GM19324 (cell line): ENCODE measurements around the gene KLHDC8B.
"Not testable (repeated sequence)": the region's sequence is repeated elsewhere in the genome, so short reads cannot be mapped to it uniquely, and the experiment has no call there.

Experiments used
- ATAC-seq: cut with Tn5 transposase; IDR thresholded peaks from one replicate; pipeline ENCODE4 v1.9.1; 2021; ENCODE audit warnings: mild to moderate bottlenecking, moderate library complexity; ENCODE audit not compliant: unreplicated experiment, low FRiP score

Gene KLHDC8B

DNA sequence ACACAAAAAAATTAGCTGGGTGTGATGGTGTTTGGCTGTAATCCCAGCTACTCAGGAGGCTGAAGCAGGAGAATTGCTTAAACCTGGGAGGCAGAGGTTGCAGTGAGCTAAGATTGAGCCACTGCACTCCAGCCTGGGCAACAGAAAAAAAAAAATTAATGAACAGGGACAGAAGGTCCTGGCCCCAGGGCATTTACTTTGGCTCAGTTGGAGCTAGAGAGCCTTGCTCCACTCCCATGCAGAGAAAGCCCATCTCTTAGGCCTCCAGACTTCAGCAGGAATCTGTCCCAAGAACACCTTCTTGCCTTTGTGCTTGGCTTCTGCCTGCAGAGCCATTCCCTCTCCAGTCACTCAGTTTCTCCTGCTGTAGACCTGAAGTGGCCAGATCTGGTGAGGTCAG, 8.7 kb downstream of the KLHDC8B start:
- no peak for ATAC-seq

DNA sequence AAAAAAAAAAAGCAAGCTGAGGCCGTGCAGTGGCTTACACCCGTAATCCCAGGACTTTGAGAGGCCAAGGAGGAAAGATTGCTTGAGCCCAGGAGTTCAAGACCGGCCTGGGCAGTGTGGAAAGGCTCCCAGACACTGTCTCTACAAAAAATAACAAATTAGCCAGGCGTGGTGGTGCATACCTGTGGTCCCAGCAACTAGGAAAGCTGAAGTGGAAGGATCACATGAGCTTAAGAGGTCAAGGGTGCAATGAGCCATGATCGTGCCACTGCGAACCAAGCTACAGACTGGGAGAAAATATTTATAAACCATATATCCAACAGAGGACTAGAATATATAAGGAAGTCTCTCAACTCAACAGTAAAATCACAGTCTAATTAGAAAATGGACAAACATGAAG, 10.0 kb downstream of the KLHDC8B start:
- ATAC-seq: no peak

DNA sequence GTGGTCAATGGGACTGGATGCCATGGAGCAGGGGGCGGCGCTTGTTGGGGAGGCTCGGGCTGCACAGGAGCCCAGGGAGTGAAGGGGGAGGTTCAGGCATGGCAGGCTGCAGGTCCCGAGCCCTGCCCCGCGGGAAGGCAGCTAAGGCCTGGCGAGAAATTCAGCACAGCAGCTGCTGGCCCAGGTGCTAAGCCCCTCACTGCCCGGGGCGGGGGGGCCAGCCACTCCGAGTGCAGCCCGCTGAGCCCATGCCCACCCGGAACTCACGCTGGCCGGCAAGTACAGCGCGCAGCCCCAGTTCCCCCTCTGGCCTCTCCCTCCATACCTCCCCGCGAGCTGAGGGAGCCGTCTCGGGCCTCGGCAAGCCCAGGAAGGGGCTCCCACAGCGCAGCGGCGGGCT, 11.3 kb downstream of the KLHDC8B start:
- no peak for ATAC-seq

DNA sequence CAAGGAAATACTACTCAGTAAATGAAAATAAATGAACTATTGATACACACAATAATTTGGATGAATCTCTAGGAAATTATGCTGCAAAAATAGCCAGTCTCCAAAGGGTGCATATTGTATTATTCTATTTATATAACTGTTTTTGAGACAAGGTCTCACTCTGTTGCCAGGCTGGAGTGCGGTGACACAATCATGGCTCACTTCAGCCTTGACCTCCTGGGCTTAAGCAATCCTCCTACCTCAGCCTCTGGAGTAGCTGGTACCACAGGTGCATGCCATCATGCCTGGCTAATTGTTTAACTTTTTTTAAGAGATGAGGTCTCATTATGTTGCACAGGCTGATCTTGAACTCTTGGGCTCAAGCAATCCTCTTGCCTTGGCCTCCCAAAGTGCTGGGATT, 12.5 kb downstream of the KLHDC8B start:
- no peak for ATAC-seq

DNA sequence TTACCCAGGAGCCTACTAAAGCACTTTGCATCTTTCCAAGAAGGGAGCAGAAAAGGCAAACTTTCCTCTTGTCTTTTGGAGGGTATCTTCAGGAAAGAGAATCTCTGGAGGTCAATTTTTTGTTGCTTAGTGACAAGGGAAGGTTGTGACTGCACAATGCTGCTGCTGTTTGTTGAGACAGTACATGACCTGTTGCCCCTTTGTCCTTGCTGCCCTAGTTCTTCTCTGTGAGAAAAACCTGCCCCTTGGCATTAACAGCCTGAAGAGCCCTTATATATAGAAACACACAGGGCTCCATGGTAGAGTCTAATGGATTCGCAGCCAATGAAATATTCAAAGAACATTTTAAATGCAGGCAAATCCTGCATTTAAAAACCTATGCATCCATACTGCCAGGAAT, 20.3 kb downstream of the KLHDC8B start:
- ATAC-seq: no peak

DNA sequence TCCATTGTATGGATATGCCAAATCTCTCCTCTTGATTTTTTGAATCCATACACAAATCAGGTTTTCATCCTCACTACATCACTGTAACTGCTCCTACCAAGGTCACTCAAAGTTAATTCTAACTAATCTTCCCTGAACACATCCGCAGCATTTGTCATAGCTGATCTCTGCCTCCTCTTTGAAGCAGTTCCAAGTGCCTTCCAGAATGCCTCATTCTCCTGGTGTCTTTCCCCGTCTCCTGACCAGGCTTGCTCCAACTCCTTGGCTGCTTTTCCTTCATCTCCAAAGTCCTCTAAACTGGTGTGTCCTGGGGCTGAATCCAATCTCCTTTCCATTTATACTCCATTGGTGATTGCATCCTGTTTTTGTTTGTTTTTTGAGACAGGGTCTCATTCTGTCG, 26.8 kb downstream of the KLHDC8B start:
- no peak for ATAC-seq

DNA sequence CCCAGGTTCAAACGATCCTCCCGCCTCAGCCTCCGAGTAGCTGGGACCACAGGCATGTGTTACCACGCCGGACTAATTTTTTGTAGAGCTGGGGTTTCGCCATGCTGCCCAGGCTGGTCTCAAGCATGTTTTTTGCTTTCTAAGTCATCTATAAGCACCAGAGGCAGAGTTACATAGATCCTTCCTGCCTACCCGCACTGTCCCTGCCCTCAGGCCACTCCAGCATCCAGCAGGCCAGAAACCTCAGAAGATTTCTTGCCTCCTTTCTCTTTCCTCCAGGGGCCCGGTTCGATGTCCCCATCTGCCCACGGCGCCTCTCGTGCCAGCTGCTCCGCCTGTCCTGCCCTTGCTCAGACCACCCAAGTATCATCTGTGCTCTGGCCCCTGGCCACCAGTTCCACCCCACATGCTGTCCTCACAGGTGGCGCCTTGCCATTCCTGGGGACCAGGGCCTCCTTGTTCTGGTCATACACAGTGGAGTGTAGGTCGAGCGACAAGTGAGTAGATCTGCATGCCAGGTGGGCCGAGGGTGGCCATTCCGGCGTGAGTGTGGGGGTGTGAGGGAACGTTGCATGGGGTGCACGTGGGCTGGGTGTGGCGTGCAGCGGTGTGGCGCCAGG, 27.3 kb downstream of the KLHDC8B start:
- ATAC-seq: no peak

DNA sequence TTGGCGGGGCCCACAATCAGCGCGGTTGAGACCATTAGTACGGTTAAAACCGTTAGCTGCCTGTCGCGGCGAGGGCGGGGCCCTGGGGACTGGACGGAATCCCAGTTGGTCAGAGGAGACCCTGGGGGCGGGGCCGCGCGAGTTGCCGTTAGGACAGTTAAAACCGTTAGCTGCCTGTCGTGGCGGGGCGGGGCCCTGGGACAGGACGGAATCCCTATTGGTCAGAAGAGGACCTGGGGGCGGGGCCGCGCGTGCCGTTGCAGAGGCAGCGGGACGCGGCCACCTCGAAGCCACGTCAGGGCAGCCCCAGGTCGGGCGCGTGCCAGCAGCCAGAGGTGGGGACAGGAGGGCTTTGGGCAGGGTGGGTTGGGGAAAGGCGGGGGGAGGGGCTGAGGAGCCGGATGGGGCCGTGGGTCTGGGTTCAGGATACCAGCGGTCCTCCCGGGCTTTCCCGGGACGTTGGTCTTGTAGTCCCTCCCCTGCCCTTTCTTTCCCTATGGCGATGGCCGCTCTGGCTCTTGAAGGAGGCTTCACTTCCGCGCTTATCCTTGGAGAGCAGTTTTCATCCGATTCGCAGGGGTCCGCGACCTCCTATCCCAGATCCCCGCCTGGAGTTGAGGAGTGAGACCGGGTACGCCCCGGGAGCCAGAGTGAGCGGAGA, 28.0 kb downstream of the KLHDC8B start:
- ATAC-seq: no peak

DNA sequence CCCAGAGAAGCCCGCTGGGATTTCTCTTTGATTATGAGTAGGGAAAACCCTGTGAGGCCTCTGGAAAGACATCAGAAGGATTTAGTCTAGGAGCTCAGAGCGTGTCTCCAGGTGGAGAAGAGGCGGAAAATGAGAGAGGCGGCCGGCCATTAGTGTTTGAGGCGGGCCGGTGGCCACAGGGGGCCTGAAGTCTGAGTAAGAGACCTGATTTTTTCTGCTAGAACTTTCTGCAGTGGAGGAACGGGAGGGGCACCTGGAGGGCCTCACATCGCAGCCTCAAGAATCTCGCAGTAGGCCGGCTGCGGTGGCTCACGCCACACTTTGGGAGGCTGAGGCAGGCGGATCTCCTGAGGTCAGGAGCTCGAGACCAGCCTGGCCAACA, 28.5 kb downstream of the KLHDC8B start:
- no peak for ATAC-seq

DNA sequence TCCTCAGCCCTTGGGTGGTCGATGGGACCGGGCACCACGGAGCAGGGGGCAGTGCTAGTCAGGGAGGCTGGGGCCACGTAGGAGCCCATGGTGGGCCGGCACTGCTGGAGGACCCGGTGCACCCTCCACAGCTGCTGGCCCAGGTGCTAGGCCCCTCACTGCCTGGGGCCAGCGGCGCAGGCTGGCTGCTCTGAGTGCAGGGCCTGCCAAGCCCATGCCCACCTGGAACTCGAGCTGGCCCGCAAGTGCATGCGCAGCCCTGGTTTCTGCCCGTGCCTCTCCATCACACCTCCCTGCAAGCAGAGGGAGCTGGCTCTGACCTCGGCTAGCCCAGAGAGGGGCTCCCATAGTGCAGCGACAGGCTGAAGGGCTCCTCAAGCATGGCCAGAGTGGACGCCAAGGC, 42.1 kb downstream of the KLHDC8B start:
- no peak for ATAC-seq

DNA sequence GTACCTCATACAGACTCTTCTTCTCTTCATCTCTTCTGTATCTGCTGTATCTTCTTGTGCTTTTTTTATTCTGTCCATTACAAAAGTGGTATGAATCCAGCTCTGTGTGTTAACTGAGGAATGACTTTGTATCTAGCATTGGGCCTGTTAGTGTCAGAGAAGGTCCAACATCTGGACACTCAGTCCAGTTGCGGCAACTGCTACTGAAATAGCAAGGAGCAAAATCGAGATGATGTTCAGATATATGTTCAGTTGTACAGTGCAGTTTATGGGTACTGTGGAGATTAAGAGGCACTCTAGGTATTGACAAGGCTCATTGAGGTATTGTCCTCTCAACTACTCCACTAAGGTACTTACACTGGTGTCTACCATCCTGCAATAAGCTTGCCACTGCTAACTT, 42.6 kb downstream of the KLHDC8B start:
- no peak for ATAC-seq

DNA sequence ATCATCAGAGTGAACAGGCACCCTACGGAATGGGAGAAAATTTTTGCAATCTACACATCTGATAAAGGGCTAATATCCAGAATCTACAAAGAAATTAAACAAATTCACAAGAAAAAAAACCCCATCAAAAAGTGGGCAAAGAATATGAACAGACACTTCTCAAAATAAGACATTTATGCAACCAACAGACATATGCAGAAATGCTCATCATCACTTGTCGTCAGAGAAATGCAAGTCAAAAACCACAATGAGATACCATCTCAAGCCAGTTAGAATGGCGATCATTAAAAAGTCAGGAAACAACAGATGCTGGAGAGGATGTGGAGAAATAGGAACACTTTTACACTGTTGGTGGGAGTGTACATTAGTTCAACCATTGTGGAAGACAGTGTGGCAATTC, 45.3 kb downstream of the KLHDC8B start:
- not testable (repeated sequence) for ATAC-seq

DNA sequence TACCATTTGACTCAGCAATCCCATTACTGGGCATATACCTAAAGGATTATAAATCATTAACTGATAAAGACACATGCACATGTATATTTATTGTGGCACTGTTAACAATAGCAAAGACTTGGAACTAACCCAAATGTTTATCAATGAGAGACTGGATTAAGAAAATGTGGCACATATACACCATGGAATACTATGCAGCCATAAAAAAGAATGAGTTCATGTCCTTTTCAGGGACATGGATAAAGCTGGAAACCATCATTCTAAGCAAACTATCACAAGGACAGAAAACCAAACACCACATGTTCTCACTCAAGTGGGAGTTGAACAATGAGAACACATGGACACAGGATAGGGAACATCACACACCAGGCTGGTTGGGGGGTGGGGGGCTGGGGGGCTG, 45.7 kb downstream of the KLHDC8B start:
- not testable (repeated sequence) for ATAC-seq

DNA sequence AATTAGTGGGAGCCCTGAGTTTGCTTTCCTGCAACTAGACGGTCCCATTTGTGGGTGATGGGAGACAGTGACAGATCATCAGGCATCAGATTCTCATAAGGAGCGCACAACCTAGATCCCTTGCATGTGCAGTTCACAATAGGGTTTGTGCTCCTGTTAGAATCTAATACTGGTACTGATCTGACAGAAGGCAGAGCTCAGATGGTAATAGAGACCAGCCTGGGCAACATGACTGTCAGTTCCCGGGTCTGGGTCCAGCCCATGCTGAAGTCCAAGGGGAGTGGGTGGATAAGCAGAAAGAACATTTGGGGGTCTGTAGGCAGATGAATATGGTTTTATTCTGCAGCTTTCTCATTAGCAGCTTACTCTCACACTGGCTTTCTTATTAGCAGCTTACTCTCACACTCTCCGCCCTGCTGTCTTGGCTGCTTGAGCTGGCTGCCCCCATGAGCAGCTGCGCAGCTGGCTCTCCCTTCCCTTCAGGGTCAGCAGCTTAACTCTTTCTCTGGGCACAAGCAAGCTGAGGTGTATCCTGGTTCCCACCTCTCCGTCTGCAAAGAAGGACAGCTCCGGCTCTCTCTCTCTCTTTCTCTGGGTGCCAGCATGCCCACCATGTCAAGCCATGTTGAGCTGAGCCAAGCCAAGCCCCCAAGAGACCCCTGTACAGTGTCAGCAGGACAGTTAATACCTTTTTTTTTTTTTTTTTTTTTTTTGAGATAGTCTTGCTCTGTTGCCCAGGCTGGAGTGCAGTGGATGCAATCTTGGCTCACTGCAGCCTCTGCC, 46.5 kb downstream of the KLHDC8B start:
- ATAC-seq: no peak

DNA sequence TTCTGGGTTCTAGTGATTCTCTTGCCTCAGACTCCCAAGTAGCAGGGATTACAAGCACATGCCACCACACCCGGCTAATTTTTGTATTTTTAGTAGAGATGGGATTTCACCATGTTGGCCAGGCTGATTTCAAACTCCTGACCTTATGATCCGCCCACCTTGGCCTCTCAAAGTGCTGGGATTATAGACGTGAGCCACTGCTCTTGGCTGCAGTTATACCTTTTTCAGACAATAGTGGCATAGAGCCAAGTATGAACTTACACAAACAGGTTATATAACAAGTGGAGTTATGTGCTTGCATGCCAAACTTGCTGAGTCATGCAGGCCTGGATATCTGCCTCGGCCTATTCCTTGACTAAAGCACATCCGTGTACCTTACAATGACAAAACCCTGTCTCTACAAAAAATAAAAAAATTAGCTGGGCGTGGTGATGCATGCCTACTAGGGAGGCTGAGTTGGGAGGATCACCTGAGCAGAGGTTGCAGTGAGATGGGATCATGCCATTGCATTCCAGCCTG, 47.1 kb downstream of the KLHDC8B start:
- ATAC-seq: not testable (repeated sequence)

DNA sequence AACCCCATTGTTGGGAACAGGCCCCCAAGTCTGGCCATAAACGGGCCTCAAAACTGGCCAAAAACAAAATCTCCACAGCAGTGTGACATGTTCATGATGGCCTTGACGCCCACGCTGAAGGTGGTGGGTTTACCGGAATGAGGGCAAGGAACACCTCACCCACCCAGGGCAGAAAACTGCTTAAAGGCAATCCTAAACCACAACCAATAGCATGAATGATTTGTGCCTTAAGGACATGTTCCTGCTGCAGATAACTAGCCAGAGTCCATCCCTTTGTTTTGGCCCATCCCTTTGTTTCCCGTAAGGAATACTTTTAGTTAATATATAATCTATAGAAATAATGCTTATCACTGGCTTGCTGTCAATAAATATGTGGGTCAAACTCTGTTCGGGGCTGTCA, 47.7 kb downstream of the KLHDC8B start:
- ATAC-seq: no peak

DNA sequence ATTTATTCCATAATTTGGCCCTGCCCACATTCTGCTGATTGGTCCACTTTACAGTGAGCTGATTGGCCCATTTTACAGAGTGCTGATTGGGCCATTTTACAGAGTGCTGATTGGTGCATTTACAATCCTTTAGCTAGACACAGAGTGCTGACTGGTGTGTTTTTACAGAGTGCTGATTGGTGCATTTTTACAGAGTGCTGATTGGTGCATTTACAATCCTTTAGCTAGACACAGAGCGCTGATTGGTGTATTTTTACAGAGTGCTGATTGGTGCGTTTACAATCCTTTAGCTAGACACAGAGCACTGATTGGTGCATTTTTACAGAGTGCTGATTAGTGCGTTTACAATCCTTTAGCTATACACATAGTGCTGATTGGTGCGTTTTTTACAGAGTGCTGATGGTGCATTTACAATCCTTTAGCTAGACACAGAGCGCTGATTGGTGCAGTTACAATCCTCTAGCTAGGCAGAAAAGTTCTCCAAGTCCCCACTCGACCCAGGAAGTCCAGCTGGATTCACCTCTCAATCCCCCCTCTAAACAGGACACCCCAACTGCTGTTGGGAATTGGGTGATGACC, 49.7 kb downstream of the KLHDC8B start:
- ATAC-seq: not testable (repeated sequence)

DNA sequence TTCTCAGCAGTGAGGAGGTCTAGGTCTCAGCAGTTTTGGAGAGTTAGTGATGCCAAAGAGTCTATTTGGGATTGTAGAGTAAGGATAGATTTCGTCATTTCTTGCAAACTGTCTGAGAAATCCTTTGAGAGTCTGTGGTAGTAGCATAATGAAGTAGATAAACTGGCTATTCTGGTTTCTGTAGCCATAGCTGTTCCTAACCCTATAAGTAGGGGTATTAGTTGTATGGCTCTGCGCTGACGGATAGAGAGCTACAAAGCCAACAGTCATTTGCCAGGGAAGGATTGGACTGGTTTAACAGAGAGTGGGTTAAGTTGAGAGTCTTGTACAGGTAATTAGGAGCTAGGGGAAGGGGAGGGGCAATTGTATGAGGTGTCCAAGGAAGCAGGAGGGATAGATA, 50.6 kb downstream of the KLHDC8B start:
- no peak for ATAC-seq
